Epithelial cell of proximal tubule (primary cell): ENCODE data around the gene MYO3B. TPM values are rescaled to one million over a fixed set of nuclear protein-coding genes. Genes with fewer than 3 reads are reported as not detected.
"Not testable (repeated sequence)": the region's sequence is repeated elsewhere in the genome, so short reads cannot be mapped to it uniquely, and the experiment has no call there.

Experiments used
- DNase-seq: peaks from one replicate; pipeline ENCODE4 v3.0.0-alpha.2; 2011; ENCODE audit warnings: low read depth
- H3K4me3 ChIP-seq: 2 replicates; pipeline ENCODE4 v1.5.1; 2011; ENCODE audit warnings: low read depth, mild to moderate bottlenecking, low read length
- total RNA-seq: library from RNA; depleted of rRNA; stranded (reverse); fragments of >200 nt; gene quantifications from 2 replicates; pipeline ENCODE4 v1.2.3, GENCODE V29; 2015
- TF ChIP-seq, protein P1 (sequence below): conservative IDR thresholded peaks from 2 replicates; pipeline ENCODE4 v1.5.1; 2012; ENCODE audit warnings: low read depth, mild to moderate bottlenecking, low read length

MYO3B gene
- total RNA-seq, 1 donor from 2014 or later, result 0.35 TPM

DNA sequence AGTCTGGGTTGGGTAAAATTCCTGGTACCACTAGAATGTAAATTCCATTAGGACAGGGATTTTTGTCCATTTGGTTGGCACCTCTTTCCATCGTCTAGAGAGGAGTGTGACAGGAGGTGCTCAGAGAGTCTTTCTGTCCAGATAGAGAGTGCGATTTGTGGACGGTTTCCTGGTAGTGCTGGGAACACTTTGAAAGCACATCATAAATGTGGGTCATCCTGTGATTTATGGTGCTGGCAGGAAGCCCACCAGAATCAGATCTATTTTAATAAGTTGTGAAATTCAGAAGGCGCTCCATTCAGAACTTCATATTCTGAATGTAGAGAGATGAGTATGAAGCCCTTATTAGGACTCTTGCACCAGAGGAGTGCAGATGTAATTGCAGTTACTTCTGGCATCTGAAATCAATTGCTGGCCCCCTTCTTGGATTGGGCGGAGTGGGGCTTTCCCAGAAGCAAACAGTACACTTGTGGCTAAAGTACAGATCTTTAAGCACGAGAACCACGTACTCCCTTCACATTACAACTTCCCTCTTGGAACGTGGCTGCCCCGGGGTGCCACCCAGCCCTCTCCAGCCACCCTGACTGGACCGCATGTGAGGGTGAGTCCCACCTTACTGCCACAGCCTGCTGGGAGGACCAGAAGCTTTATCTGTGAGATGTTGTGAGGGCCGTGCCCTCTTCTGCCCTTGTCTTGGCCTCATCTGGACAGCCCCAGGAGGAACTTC lies 243.2 kb downstream of the MYO3B start:
- no peak for DNase-seq
- TF ChIP-seq, protein P1, sequence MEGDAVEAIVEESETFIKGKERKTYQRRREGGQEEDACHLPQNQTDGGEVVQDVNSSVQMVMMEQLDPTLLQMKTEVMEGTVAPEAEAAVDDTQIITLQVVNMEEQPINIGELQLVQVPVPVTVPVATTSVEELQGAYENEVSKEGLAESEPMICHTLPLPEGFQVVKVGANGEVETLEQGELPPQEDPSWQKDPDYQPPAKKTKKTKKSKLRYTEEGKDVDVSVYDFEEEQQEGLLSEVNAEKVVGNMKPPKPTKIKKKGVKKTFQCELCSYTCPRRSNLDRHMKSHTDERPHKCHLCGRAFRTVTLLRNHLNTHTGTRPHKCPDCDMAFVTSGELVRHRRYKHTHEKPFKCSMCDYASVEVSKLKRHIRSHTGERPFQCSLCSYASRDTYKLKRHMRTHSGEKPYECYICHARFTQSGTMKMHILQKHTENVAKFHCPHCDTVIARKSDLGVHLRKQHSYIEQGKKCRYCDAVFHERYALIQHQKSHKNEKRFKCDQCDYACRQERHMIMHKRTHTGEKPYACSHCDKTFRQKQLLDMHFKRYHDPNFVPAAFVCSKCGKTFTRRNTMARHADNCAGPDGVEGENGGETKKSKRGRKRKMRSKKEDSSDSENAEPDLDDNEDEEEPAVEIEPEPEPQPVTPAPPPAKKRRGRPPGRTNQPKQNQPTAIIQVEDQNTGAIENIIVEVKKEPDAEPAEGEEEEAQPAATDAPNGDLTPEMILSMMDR, result no peak
- no peak overlapping the region for H3K4me3 ChIP-seq

DNA sequence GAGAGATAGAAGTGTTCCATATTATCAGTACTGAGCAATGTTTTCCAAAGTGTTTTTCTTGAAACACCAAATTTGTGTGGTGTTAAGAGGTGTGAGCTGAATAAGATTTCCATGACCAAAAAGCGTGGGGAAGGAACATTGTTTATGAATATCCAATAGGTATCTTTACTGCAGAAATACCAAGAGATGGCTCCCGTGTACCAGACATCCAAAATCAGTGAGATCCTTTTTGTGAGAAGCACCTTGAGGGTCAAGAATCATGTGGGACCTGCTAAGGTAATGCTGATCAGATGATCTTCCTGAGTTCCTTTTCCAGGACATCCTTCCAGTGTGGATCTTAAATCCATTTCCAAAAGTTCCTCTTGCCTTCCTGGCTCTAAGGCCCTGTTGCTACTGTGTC lies 246.0 kb downstream of the MYO3B start:
- TF ChIP-seq, protein P1, result no peak
- H3K4me3 ChIP-seq, result no peak overlapping the region
- no peak for DNase-seq

DNA sequence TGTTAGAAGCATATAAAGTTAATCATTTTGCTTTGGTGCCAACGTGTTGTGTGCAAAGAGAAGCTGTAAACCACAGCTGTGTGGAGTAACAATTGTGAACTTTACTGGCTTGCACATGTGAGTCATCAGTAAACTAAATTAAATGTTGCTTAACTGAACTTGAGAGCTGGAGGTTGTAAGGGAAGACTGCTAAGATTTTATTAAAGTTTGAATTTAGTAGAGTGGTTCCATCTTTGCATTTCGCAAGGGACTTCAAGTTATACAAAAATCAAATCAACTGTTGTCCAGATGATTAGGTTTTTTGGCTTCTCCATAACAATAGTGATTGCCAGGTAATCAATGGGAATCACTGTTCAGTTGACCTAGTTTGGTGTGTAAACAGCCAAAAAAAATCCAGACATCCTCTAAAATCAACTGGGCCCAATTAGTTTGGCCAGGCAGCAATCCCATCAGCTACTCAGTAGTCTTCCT lies 247.4 kb downstream of the MYO3B start:
- TF ChIP-seq, protein P1, result no peak
- no peak overlapping the region for H3K4me3 ChIP-seq
- peak; percentile 7 for DNase-seq

DNA sequence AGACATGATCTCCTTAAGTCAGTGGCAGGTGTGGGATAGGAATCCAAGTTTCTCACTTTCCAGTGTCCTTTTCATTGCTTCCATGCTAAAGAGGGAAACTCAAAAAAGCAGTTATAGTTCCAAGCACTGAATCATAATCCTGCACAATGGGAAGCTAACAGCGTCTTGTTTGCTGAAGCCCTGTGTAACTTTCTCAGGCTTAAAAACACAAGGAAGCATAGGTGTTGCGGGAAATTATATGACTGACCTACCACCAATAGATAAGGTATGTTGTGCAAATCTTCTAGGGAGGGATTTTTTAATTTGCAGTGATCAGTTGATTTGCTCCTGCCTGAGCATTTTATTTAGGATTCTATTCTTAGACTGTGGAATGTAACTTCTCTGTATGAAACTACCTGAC lies 250.9 kb downstream of the MYO3B start:
- TF ChIP-seq, protein P1, result no peak
- no peak for DNase-seq
- H3K4me3 ChIP-seq, result no peak overlapping the region

DNA sequence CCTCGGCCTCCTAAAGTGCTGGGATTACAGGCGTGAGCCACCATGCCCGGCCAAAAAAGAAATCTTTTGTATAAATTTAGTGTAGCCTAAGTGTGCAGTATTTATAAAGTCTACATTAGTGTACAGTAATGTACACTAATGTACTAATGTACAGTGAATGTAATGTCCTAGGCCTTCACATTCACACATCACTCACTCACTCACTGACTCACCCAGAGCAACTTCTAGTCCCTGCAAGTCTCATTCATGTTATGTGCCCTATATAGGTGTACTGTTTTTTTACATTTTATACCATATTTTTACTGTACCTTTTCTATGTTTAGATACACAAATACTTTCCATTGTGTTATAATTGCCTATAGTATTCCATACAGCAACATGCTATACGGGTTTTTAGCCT lies 254.9 kb downstream of the MYO3B start:
- DNase-seq, result no peak
- no peak overlapping the region for H3K4me3 ChIP-seq
- TF ChIP-seq, protein P1, result no peak

DNA sequence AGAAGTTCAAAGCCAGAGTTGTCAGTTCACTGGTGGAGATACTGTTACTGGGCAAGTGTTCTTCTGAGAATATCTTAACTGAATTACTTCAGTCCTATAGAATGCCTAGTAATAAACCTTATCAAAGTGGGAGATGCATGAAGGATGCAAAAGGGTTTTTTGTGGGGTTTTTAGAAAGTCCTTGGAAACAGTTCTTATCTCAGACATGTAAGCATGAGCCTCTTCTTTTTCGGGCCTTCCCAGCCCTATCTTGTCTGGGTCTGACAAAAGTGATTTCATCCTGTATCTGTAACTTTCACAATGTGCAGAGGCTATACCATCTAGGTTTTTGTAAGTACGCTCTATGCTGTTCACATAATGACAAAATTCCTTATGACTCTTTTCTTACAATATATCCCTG lies 255.5 kb downstream of the MYO3B start:
- TF ChIP-seq, protein P1, result no peak
- H3K4me3 ChIP-seq, result no peak overlapping the region
- DNase-seq, result no peak

DNA sequence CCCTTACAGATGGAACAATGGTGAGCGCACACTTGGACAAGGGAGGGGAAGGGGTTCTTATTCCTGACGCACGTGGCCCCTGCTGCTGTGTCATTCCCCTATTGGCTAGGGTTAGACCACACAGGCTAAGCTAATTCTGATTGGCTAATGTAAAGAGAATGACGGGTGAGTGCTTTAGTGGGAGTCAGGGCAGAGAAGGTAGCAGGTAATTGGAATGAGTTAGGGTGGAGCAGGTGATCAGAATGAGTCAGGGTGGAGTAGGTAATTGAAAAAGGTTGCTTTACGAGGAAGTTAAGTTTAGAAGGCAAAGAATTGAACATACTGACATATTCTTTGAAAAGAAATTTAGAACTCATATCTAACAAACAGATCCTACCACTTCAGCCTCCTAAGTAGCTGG lies 256.4 kb downstream of the MYO3B start:
- not testable (repeated sequence) for H3K4me3 ChIP-seq, DNase-seq
